ENCODE measurements around the gene ATP8A1.

DNA sequence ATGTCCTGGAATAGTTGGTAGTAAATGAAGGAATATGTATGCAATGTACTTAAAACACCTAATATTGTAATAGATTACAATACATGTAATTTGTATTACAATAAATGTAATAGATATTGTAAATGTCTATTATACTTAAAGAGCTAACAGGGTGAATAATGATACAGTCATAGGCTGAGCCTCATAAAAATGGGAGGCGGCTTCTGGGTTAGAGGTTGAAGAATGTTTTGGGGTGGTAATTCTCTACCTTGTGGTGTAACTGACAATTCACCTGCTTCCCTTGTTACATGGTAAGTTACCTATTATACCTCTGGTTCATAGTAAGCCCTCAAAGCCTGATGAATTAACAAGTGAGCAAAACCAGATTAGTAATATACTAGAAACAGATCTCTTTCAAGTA lies 26.0 kb downstream of the ATP8A1 start:
- TF ChIP-seq MYC (IDR thresholded peaks at IDR 0.05; ENCODE audit: low read depth, low read length) = no peak
- TF ChIP-seq, protein P1, sequence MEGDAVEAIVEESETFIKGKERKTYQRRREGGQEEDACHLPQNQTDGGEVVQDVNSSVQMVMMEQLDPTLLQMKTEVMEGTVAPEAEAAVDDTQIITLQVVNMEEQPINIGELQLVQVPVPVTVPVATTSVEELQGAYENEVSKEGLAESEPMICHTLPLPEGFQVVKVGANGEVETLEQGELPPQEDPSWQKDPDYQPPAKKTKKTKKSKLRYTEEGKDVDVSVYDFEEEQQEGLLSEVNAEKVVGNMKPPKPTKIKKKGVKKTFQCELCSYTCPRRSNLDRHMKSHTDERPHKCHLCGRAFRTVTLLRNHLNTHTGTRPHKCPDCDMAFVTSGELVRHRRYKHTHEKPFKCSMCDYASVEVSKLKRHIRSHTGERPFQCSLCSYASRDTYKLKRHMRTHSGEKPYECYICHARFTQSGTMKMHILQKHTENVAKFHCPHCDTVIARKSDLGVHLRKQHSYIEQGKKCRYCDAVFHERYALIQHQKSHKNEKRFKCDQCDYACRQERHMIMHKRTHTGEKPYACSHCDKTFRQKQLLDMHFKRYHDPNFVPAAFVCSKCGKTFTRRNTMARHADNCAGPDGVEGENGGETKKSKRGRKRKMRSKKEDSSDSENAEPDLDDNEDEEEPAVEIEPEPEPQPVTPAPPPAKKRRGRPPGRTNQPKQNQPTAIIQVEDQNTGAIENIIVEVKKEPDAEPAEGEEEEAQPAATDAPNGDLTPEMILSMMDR (IDR thresholded peaks at IDR 0.05; ENCODE audit: low read depth, low read length) = no peak

All from NB4 (cell line).